ENCODE data around the gene MT2A.

Gene MT2A

DNA sequence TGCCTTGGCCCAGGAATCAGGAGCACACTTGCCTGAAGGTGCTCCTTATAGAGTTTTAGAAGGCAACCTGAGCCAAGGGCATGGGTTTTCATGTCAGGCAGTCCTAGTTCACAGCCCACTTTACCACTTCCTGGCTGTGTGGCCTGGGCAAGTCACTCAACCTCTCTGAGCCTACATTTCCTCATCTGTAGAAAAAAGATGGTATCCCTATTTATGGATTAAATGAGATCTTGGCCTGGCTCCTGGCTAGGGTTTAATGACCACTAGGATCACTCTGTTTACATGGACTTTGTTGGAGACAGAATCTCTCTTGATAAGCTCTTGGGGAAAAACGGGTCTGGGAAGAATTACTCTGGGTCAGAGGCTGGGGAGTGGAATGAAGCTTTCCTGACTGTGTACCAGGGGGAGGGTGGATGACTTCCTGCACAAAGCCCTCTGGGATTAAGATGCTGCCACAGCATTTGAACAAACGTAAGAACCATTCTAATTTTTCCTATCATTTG is 2.3 kb downstream of the MT2A start:
- in situ Hi-C loops (cut with HindIII; ENCODE audit: low sequenced_read_pairs) = no loop called here
- TF ChIP-seq, protein P1, sequence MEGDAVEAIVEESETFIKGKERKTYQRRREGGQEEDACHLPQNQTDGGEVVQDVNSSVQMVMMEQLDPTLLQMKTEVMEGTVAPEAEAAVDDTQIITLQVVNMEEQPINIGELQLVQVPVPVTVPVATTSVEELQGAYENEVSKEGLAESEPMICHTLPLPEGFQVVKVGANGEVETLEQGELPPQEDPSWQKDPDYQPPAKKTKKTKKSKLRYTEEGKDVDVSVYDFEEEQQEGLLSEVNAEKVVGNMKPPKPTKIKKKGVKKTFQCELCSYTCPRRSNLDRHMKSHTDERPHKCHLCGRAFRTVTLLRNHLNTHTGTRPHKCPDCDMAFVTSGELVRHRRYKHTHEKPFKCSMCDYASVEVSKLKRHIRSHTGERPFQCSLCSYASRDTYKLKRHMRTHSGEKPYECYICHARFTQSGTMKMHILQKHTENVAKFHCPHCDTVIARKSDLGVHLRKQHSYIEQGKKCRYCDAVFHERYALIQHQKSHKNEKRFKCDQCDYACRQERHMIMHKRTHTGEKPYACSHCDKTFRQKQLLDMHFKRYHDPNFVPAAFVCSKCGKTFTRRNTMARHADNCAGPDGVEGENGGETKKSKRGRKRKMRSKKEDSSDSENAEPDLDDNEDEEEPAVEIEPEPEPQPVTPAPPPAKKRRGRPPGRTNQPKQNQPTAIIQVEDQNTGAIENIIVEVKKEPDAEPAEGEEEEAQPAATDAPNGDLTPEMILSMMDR (IDR thresholded peaks at IDR 0.05; ENCODE audit: low read depth, low read length) = no peak
- H3K4me3 ChIP-seq (ENCODE audit: low read depth, low read length) = no peak overlapping the region
- no peak for DNase-seq (ENCODE audit: low read depth, low spot score)

GRCh38 chr16:56611281-56611833 is 3.0 kb downstream of the MT2A start:
- DNase-seq (ENCODE audit: low read depth, low spot score) = peak; percentile 34
- no peak overlapping the region for H3K4me3 ChIP-seq (ENCODE audit: low read depth, low read length)
- in situ Hi-C loops (cut with HindIII; ENCODE audit: low sequenced_read_pairs) = no loop called here
- TF ChIP-seq, protein P1 (IDR thresholded peaks at IDR 0.05; ENCODE audit: low read depth, low read length) = no peak

DNA sequence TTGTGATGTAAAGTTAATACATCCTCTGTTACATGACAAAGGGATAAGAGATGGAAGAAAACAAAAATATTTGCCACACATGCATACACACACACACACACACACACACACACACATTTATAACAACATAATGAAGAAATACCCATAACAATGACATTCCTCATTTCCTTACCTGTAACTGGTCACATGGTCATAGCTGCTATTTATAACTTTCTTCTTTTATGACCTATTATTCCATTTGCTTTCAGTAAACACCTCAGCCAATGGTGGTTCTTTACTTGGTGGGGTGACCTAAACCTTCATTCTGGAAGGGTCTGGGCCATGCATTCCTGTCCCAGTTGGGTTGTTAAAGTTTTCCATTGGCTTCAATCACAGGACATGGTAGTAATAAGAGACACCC is 5.3 kb downstream of the MT2A start:
- in situ Hi-C loops (cut with HindIII; ENCODE audit: low sequenced_read_pairs) = no loop called here
- no peak for DNase-seq (ENCODE audit: low read depth, low spot score)
- TF ChIP-seq, protein P1 (IDR thresholded peaks at IDR 0.05; ENCODE audit: low read depth, low read length) = no peak
- H3K4me3 ChIP-seq (ENCODE audit: low read depth, low read length) = no peak overlapping the region

DNA sequence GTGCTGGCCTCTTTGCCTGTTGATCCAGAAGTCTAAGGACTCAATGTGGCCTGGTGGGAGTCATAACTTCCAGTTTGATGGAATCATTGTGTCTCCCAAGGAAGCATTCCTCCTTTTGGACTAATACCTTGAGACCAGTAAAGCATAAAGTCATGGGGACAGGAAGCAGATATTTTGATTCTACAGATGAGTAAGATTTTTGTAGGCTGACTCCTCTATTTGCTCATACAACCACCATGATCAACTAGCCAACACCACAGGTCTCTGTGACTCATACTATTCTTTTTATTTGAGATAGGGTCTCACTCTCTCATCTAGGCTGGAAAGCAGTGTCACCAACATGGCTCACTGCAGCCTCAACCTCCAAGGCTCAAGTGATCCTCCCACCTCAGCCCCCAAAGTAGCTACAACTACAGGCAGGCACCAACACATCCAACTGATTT is 6.2 kb downstream of the MT2A start:
- H3K4me3 ChIP-seq (ENCODE audit: low read depth, low read length) = no peak overlapping the region
- DNase-seq (ENCODE audit: low read depth, low spot score) = peak; percentile 80
- TF ChIP-seq, protein P1 (IDR thresholded peaks at IDR 0.05; ENCODE audit: low read depth, low read length) = no peak
- in situ Hi-C loops (cut with HindIII; ENCODE audit: low sequenced_read_pairs) = no loop called here

- in situ Hi-C loops (cut with HindIII; ENCODE audit: low sequenced_read_pairs) = no loop called here
- no peak for DNase-seq (ENCODE audit: low read depth, low spot score)
- TF ChIP-seq, protein P1 (IDR thresholded peaks at IDR 0.05; ENCODE audit: low read depth, low read length) = no peak
- no peak overlapping the region for H3K4me3 ChIP-seq (ENCODE audit: low read depth, low read length)
These were observed 7.0 kb downstream of the MT2A start for GRCh38 chr16:56615353-56615752.

- in situ Hi-C loops (cut with HindIII; ENCODE audit: low sequenced_read_pairs) = no loop called here
- TF ChIP-seq, protein P1 (IDR thresholded peaks at IDR 0.05; ENCODE audit: low read depth, low read length) = no peak
- H3K4me3 ChIP-seq (ENCODE audit: low read depth, low read length) = peak overlapping the region; percentile 8
- DNase-seq (ENCODE audit: low read depth, low spot score) = no peak
These were observed 8.3 kb downstream of the MT2A start for GRCh38 chr16:56616608-56617211.
